ENCODE measurements around the gene EHD4. TPM values are rescaled to one million over a fixed set of nuclear protein-coding genes. Genes with fewer than 3 reads are reported as not detected.

The EHD4 gene
- total RNA-seq, 2 experiments from 2014 or later = 23.5 to 23.6 TPM

DNA sequence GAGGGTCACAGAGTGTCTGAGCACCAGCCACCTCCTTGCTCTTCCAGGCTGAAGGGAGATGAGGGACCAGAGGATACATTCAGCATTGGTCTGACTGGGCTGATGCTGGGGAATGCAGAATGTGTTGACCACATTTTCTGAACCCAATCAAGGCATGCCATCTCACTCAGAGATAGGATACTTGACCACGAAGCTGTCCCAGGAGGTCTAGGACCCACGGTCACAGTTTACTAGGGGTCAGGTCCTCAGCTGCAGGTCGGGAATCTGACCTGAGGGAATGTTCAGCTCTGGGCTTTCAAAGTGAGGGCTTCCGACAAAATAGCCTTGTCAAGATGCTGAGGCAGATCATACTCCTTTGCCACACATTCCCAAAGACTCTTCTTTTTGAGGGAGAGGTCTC is 28.9 kb upstream of the EHD4 start:
- no peaks in the 10 kb centered on the region for H3K4me1 Mint-ChIP-seq
- DNase-seq = no peak
- no peak overlapping the region for H3K27ac Mint-ChIP-seq
- H3K27me3 Mint-ChIP-seq = no peaks in the 10 kb centered on the region
- H3K36me3 Mint-ChIP-seq = no peaks in the 10 kb centered on the region
- H3K4me3 Mint-ChIP-seq = no peak overlapping the region
- H3K9me3 Mint-ChIP-seq = no peaks in the 10 kb centered on the region

DNA sequence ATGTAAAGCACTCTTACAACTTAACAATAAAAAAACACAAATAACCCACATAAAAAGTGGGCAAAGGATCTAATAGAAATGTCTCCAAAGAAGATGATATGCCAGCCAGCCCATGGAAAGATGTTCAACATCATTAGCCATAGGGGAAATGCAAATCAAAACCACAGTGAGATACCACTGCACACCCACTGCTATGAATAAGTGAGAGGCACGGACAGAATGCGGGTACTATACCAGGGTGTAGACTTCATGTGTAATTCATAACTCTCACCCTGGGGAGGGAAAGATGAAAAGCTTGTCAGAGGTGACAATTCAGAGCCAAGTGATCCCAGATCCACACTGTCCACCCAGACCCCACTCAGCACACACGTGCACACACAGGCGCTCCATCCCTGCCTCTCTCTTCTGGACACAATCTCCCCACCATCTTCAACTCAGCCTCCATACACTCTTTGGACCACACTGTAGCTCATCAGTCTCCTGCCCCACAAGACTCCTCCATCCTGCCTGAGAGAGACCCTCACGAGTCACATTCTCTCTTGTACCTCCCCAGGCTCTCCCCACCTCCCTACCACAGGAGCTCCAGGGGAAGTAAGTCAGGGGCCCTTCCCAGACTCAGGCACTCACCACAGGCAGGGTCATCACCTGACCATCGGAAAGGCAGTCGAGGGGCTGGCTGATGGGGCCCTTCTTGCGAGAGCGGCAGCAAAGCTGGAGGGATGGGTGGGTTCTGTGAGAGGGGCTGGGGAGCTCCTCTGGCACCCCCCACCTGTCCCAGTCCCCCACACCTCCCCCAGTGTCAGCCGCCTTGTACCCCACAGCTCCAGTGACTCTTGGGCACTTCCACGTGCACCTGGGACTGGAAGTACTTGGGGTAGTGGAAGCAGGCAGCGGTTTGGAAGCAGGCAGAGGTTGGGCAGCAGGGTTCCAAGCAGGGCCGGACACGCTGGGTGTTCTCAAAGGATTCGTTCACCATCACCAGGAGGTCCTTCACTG is 27.2 kb upstream of the EHD4 start:
- no peak for DNase-seq
- H3K4me1 Mint-ChIP-seq = no peaks in the 10 kb centered on the region
- no peaks in the 10 kb centered on the region for H3K27me3 Mint-ChIP-seq
- H3K4me3 Mint-ChIP-seq = no peak overlapping the region
- H3K27ac Mint-ChIP-seq = no peak overlapping the region
- H3K9me3 Mint-ChIP-seq = no peaks in the 10 kb centered on the region
- no peaks in the 10 kb centered on the region for H3K36me3 Mint-ChIP-seq

DNA sequence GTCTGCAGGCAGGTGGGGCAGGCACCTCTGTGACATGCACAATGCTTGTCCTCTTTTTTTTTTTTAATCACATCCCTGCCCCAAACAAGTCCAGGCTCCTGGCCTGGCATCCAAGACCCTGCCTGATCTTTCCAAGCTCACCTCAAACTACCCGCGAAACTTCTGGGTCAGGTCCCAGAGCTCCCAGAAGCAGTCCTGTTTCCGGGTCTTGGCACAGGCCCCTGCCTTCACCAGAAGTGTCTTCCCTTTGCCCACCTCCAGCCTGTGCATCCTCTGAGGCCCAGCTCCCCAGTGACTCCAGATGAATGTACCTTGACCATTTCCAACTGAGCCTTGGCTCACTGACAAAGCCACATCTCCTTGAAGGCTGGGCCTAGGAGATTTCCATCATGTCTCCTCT is 25.5 kb upstream of the EHD4 start:
- Mint-ChIP-seq H3K27ac (no peak overlapping the region), H3K4me1 (no peaks in the 10 kb centered on the region), H3K9me3 (no peaks in the 10 kb centered on the region), H3K36me3 (no peaks in the 10 kb centered on the region), H3K4me3 (no peak overlapping the region), H3K27me3 (no peaks in the 10 kb centered on the region)
- DNase-seq = no peak

DNA sequence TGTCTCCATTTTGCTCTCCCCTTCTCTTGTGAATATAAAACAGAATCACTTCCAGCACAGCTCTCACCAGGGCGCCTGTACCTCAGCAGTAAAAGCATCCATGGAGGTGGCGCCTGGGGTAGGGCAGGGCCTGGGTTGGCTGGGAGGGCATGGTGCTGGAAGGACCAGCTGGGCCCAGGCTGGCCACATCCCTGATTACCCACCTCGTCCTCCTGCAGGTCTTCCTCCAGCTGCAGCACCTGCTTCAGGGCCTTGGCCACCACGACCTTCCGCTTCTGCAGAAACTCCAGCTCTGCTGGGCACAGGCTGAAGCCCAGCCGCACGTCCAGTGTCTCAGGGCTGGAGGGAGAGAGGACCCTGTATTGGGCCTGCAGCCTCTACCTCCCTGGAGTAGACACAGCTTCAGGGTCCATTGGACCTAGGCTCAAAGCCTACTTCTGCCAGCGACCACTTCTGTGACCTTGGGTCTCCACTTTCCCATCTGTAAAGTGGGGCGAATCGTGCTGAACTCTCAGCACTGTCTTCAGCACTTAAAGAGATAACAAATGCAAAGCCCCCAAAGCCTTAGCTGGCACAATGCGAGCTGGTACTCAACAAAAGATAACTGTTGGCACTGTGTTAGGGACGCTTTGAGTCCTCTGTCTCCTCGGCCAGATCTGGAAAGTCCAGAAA is 24.7 kb upstream of the EHD4 start:
- Mint-ChIP-seq H3K27ac (no peak overlapping the region), H3K4me1 (no peaks in the 10 kb centered on the region), H3K4me3 (no peak overlapping the region), H3K36me3 (no peaks in the 10 kb centered on the region), H3K9me3 (no peaks in the 10 kb centered on the region), H3K27me3 (no peaks in the 10 kb centered on the region)
- DNase-seq = no peak

DNA sequence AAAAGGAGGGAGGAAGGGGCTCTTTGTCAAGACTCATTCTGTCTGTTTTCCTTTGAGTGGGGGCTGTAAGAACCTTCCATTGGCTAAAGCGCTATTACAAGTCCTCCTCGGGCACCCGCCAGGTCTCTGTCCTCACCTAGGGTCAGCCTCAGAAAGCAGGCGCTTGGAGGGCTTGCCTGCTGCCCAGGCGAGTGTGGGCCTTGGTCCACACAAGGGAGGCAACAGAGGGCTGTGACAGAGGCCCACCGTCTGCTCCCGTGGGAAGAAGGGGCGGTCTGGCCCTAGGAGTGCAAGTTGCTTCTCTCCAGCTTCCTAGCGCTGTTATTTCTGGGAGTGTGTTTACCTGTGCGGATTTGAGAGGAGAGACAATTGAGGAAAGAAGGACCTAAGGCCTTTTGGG is 24.0 kb upstream of the EHD4 start:
- Mint-ChIP-seq H3K27me3 (no peaks in the 10 kb centered on the region), H3K27ac (no peak overlapping the region), H3K4me1 (no peaks in the 10 kb centered on the region), H3K4me3 (no peak overlapping the region), H3K36me3 (no peaks in the 10 kb centered on the region), H3K9me3 (no peaks in the 10 kb centered on the region)
- no peak for DNase-seq

DNA sequence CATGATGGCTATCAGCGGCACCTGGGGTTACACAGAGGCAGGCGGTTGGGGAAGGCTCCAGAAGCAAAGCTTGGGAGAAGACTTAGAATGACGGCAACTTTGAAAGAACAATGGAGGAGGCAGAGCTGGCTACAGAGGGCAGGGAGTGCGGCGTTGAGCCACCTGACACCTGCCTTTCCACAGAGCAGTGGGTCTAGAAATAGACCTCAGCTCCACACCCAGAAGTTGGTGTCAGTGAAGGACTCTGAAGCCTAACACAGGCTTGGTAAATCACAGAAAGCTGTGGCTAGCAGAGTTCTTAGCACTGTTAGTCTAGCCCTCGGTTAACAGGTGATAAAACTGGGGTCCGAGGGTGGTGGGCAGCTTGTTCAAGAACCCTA is 23.1 kb upstream of the EHD4 start:
- DNase-seq = no peak
- H3K9me3 Mint-ChIP-seq = no peaks in the 10 kb centered on the region
- no peaks in the 10 kb centered on the region for H3K36me3 Mint-ChIP-seq
- no peaks in the 10 kb centered on the region for H3K4me1 Mint-ChIP-seq
- no peaks in the 10 kb centered on the region for H3K27me3 Mint-ChIP-seq
- no peak overlapping the region for H3K27ac Mint-ChIP-seq
- H3K4me3 Mint-ChIP-seq = no peak overlapping the region

DNA sequence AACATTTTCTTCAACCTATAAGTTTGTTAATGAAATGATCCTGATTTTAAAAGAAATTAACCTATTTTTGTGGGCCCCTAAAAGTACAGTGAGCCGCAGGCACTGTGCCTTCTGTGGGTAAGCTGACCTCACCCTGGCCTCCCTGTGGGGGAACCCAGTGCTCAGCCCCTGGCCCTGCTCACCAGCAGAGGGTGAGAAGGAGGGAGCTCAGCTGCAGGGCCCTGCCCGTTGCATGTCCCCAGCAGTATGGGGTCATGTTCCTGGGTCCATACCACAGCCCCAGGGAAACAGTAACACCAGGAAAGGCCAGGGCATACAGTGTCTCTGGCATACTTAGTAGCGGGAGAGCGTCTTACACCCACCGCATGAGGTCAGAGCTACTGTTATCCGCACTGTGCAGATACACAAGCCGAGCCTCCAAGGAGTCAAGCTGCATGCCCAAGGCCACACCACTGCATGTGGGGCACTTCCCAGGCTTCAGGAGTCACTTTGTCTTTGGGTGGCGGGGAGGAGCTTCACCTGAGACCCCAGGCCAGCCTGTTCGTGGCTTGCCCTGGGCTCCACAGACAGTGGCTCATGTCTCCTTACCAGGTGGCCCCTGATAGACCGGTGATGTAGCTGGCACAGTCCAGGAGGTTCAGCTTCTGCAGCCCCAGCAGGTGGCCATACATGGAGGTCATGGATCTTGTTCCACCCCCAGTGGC is 22.6 kb upstream of the EHD4 start:
- Mint-ChIP-seq H3K36me3 (no peaks in the 10 kb centered on the region), H3K4me1 (no peaks in the 10 kb centered on the region), H3K4me3 (no peak overlapping the region), H3K27ac (no peak overlapping the region), H3K27me3 (no peaks in the 10 kb centered on the region), H3K9me3 (no peaks in the 10 kb centered on the region)
- no peak for DNase-seq

DNA sequence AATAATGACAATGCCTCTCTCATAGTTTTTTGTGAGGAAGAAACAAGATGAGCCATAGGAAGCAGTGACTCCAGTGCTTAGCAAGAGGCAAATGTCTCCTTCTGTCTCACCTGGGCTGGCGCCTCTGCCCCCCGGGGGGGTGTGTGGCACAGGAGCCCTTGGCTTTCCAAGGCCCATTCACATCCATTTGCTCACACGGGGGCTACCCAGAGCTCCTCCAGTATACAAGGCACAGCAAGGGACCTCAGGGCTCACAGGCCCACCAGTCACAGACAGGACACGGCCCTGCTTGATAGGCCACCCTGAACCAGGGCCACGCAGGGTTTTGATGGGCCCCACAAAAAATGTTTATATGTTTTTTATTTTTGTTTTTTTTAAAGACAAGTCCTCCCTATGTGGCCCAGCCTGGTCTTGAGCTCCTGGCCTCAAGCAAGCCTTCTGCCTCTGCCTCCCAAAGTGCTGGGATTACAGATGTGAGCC is 21.9 kb upstream of the EHD4 start:
- Mint-ChIP-seq H3K9me3 (no peaks in the 10 kb centered on the region), H3K27ac (no peak overlapping the region), H3K4me3 (no peak overlapping the region), H3K27me3 (no peaks in the 10 kb centered on the region), H3K4me1 (no peaks in the 10 kb centered on the region), H3K36me3 (no peaks in the 10 kb centered on the region)
- no peak for DNase-seq

DNA sequence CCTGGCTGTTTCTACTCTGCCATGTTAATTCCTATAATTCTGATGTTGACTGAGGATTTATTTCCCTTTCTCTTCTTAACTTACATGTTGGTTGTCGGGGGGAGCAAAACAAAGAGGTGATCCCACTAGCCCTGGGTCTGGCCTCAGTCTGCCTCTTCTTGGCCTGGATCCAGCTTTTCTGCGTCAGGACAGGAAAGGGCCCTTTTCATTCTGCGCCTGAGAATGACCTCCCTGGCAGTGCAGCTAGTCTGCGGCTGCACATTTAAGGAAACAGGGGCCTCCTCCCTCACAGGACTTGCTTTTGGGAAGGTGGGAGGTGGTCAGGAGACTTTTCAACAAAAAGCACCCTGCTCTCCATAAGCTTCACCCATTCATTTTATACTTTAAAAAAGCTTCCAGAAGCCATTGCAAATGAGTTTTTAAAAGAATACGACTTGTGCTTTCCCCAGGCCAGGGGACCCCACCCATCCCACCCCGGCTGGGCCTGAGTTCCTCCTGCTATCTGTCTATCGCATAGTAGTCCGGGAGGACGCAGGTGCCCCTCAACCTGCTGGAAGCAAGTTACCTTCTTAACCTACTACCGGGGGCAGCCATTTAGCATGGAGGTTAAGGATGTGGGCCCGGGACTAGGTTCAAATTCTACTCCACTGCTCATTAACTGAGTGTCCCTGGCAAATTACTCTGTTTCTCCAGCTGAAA is 21.3 kb upstream of the EHD4 start:
- Mint-ChIP-seq H3K9me3 (no peaks in the 10 kb centered on the region), H3K4me1 (no peaks in the 10 kb centered on the region), H3K4me3 (no peak overlapping the region), H3K27me3 (no peaks in the 10 kb centered on the region), H3K36me3 (no peaks in the 10 kb centered on the region), H3K27ac (no peak overlapping the region)
- no peak for DNase-seq

DNA sequence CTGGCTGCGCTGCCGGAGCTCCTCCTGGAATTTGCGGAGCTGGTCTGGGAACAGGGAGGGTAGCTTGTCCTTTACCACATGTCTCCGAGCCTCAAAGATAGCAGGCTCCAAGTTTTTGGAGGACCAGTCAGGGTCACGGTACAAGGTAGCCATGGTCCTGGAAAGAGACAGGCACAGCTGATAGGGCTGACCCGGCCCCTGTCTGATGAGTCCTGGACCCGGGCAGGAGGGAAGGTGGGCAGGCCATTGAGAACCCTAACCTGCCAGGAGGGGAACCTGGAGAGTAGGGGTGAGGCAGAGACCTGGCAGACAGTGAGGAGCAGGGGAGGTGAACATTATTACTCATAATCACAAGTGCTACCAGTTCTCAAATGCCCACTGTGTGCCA is 20.4 kb upstream of the EHD4 start:
- H3K27me3 Mint-ChIP-seq = no peaks in the 10 kb centered on the region
- no peaks in the 10 kb centered on the region for H3K36me3 Mint-ChIP-seq
- no peaks in the 10 kb centered on the region for H3K9me3 Mint-ChIP-seq
- no peak overlapping the region for H3K4me3 Mint-ChIP-seq
- no peak for DNase-seq
- H3K4me1 Mint-ChIP-seq = no peaks in the 10 kb centered on the region
- no peak overlapping the region for H3K27ac Mint-ChIP-seq

DNA sequence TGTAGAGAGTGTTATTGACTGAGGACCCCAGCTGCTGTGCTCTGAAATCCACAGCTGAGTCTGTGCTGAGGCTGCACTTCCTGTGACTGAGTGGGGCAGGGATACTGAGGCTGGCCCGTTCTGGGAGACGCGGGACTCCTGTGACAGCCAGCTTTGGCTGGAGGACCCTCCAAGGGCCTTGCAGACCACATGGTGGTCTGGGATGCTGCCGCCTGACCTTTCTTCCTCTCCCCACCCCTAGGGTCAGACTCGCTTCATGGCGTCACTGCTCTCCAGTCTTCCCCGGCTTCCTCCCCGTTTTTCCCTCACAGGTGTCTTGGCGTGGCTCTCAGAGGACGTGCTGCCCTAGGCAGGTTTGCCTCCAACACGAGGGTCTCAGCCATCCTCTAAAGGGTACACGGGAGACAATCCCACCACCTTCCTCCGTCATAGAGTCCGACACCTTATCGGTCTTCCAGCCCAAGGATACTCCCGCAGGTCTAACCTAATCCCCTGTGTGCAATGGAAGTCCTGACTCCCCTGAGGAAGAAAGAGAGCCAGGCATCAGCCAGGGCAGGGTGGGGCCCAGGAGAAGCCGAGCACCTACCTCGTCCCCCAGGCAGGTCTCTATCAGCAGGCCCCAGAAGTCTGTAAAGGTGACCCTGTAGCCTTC is 19.9 kb upstream of the EHD4 start:
- no peak for DNase-seq
- Mint-ChIP-seq H3K27ac (no peak overlapping the region), H3K36me3 (no peaks in the 10 kb centered on the region), H3K4me1 (no peaks in the 10 kb centered on the region), H3K27me3 (no peaks in the 10 kb centered on the region), H3K4me3 (no peak overlapping the region), H3K9me3 (no peaks in the 10 kb centered on the region)

DNA sequence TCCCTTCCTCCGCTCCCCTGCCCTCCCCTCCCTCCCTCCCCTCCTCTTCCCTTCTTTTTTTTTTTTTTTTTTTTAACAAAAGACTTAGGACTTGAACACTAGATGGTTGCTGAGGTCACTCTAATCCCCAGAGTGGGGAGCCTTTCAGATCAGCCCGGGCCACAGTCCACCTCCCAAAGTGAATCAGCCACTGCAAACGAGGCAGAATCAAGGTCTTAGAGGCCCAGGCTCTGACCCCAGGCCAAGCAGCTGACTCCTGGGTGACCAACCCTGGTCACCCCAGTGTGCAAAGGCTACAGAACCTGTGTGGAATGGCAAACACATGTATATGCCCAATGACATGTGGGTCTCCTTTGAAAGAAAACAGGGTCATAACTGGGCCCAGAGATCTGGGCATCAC is 18.3 kb upstream of the EHD4 start:
- no peaks in the 10 kb centered on the region for H3K9me3 Mint-ChIP-seq
- H3K36me3 Mint-ChIP-seq = no peaks in the 10 kb centered on the region
- H3K4me1 Mint-ChIP-seq = no peaks in the 10 kb centered on the region

DNA sequence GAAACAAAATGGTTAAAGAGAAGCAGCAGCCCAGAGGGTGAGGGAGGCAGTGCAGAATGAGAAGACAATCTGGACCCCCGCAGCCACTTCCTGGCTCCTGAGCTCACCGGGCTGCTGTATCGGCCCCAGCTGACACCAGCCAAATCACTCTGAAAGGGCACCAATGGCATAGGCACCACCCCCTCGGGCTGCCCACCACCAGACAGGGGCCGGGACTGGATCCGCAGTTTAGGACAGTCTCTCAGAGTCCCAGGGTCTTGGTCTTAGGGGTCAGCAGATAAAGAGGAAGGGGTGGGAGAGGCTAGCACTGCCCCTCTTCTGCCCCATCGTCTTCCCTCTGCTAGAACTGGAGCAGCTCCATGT is 17.9 kb upstream of the EHD4 start:
- Mint-ChIP-seq H3K36me3 (no peaks in the 10 kb centered on the region), H3K27me3 (no peaks in the 10 kb centered on the region), H3K4me3 (no peak overlapping the region), H3K27ac (no peak overlapping the region), H3K4me1 (no peaks in the 10 kb centered on the region), H3K9me3 (no peaks in the 10 kb centered on the region)
- no peak for DNase-seq

More for the DNA sequence above, 18.3 kb upstream of the EHD4 start:
- no peaks in the 10 kb centered on the region for H3K27me3 Mint-ChIP-seq
- no peak overlapping the region for H3K4me3 Mint-ChIP-seq
- DNase-seq = no peak
- no peak overlapping the region for H3K27ac Mint-ChIP-seq

DNA sequence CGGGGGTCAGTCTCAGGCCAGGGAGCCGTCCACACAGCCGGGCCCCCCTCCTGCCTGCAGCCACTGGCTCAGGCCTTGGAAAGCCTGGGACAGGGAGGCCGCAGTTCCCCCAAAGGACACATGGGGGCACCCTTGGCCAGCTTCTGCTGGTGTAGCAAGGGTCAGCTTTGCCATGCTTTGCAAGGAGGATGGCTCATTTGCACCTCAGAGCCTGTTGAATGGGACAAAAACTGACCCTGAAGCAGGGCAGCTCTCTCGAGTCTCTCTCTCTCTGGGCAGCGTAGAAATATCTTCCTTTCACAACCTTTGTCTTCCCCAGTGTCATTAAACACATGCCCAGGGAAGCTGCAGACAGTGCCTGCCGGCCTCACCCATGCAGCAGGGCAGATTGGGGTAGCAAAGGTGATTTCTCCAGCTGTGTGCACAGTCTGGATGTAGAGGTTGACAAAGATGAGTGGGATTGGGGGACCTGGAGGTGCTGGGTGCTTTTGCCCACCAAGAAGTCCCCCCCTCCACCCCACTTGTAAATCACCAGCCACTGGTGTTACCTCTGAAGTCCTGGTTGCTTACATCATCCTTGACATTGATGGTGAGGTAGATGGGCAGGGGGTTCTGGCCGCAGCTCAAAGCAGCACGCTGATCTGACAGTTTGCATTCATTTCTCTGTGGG is 17.4 kb upstream of the EHD4 start:
- Mint-ChIP-seq H3K4me3 (no peak overlapping the region), H3K27me3 (no peaks in the 10 kb centered on the region), H3K36me3 (no peaks in the 10 kb centered on the region), H3K4me1 (no peaks in the 10 kb centered on the region), H3K27ac (no peak overlapping the region), H3K9me3 (no peaks in the 10 kb centered on the region)
- peak; percentile 78 for DNase-seq

Measured in activated naive CD8-positive, alpha-beta T cell treated with anti-CD3 and anti-CD28 coated beads for 36 hours (primary cell).